GM23338 (cell line): Measurements from ENCODE around the gene RAB20.

Source experiments
- CREB1 ChIP-seq: fragments of 250-450 bp; sonication (Bioruptor Pico); IDR thresholded peaks from 2 replicates; pipeline ENCODE4 v1.5.0; 2020; ENCODE audit warnings: low read depth, mild to moderate bottlenecking, moderate library complexity
- EZH2 ChIP-seq: fragments of 200-600 bp; sonication (generic); IDR thresholded peaks from one replicate; pipeline ENCODE4 v1.8.0; 2017; ENCODE audit warnings: antibody characterized with exemption, mild to moderate bottlenecking, low read depth; ENCODE audit not compliant: unreplicated experiment
- EZH2phosphoT487 ChIP-seq: fragments of 200-600 bp; sonication (generic); IDR thresholded peaks from one replicate; pipeline ENCODE4 v1.8.1; 2018; ENCODE audit warnings: antibody characterized with exemption; ENCODE audit not compliant: unreplicated experiment
- JUNB ChIP-seq: IDR thresholded peaks from one replicate; pipeline ENCODE4 v1.6.1; 2016; ENCODE audit warnings: antibody characterized with exemption; ENCODE audit not compliant: unreplicated experiment
- NANOG ChIP-seq: IDR thresholded peaks from 2 replicates; pipeline ENCODE4 v1.6.1; 2016; ENCODE audit warnings: antibody characterized with exemption, borderline replicate concordance
- POLR2AphosphoS5 ChIP-seq: IDR thresholded peaks from 2 replicates; pipeline ENCODE4 v1.6.1; 2016; ENCODE audit warnings: antibody characterized with exemption, low read depth
- STAT1 ChIP-seq: IDR thresholded peaks from one replicate; pipeline ENCODE4 v1.6.1; 2016; ENCODE audit warnings: antibody characterized with exemption; ENCODE audit not compliant: unreplicated experiment
- ZNF114 ChIP-seq: fragments of 250-450 bp; sonication (Bioruptor Pico); IDR thresholded peaks from 2 replicates; pipeline ENCODE4 v1.5.0; 2020; ENCODE audit warnings: mild to moderate bottlenecking, moderate library complexity
- ZNF331 ChIP-seq: fragments of 250-450 bp; sonication (Bioruptor Pico); IDR thresholded peaks from 2 replicates; pipeline ENCODE4 v1.5.0; 2020; ENCODE audit warnings: low read depth, mild to moderate bottlenecking, moderate library complexity
- TF ChIP-seq, protein P1 (sequence below), 2 experiments: fragments of 200-600 bp in 1 of 2; sonication (generic) in 1 of 2; conservative IDR thresholded peaks; 2 replicates each; pipeline versions ENCODE4 v1.5.1 to v1.6.1; 2016 to 2017; ENCODE audit warnings: antibody characterized with exemption in 2 of 2, low read depth in 2 of 2, mild to moderate bottlenecking in 2 of 2, moderate library complexity in 1 of 2
- TF ChIP-seq, protein P2 (sequence below): IDR thresholded peaks from one replicate; pipeline ENCODE4 v1.6.1; 2018; ENCODE audit warnings: antibody characterized with exemption; ENCODE audit not compliant: unreplicated experiment
- TF ChIP-seq, protein P3 (sequence below): IDR thresholded peaks from 2 replicates; pipeline ENCODE4 v1.6.1; 2016; ENCODE audit warnings: antibody characterized with exemption
- TF ChIP-seq, protein P4 (sequence below): fragments of 250-450 bp; sonication (Bioruptor Pico); IDR thresholded peaks from 2 replicates; pipeline ENCODE4 v1.5.0; 2020; ENCODE audit warnings: mild to moderate bottlenecking, moderate library complexity

DNA sequence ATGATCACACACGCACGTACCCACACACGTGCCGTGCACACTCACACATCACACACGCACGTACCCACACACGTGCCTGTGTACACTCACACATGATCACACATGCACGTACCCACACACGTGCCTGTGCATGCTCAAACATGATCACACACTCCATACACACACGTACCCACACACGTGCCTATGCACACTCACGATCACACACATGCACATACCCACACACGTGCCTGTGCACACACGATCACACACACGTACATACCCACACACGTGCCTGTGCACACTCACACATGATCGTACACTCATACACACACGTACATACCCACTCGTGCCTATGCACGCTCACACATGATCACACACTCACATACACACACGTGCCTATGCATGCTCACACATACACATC lies 86.8 kb downstream of the RAB20 start:
- TF ChIP-seq POLR2AphosphoS5 (no peak), EZH2 (no peak), ZNF331 (no peak), CREB1 (CRISPR knock-in tag) (no peak), NANOG (no peak), EZH2phosphoT487 (no peak), JUNB (no peak), ZNF114 (CRISPR knock-in tag) (no peak), STAT1 (no peak)
- TF ChIP-seq, protein P1, sequence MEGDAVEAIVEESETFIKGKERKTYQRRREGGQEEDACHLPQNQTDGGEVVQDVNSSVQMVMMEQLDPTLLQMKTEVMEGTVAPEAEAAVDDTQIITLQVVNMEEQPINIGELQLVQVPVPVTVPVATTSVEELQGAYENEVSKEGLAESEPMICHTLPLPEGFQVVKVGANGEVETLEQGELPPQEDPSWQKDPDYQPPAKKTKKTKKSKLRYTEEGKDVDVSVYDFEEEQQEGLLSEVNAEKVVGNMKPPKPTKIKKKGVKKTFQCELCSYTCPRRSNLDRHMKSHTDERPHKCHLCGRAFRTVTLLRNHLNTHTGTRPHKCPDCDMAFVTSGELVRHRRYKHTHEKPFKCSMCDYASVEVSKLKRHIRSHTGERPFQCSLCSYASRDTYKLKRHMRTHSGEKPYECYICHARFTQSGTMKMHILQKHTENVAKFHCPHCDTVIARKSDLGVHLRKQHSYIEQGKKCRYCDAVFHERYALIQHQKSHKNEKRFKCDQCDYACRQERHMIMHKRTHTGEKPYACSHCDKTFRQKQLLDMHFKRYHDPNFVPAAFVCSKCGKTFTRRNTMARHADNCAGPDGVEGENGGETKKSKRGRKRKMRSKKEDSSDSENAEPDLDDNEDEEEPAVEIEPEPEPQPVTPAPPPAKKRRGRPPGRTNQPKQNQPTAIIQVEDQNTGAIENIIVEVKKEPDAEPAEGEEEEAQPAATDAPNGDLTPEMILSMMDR (conservative IDR thresholded peaks at IDR 0.05; ENCODE audit: low read depth in 2 of 2), result no peak
- TF ChIP-seq, protein P2, sequence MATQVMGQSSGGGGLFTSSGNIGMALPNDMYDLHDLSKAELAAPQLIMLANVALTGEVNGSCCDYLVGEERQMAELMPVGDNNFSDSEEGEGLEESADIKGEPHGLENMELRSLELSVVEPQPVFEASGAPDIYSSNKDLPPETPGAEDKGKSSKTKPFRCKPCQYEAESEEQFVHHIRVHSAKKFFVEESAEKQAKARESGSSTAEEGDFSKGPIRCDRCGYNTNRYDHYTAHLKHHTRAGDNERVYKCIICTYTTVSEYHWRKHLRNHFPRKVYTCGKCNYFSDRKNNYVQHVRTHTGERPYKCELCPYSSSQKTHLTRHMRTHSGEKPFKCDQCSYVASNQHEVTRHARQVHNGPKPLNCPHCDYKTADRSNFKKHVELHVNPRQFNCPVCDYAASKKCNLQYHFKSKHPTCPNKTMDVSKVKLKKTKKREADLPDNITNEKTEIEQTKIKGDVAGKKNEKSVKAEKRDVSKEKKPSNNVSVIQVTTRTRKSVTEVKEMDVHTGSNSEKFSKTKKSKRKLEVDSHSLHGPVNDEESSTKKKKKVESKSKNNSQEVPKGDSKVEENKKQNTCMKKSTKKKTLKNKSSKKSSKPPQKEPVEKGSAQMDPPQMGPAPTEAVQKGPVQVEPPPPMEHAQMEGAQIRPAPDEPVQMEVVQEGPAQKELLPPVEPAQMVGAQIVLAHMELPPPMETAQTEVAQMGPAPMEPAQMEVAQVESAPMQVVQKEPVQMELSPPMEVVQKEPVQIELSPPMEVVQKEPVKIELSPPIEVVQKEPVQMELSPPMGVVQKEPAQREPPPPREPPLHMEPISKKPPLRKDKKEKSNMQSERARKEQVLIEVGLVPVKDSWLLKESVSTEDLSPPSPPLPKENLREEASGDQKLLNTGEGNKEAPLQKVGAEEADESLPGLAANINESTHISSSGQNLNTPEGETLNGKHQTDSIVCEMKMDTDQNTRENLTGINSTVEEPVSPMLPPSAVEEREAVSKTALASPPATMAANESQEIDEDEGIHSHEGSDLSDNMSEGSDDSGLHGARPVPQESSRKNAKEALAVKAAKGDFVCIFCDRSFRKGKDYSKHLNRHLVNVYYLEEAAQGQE, result no peak
- TF ChIP-seq, protein P3, sequence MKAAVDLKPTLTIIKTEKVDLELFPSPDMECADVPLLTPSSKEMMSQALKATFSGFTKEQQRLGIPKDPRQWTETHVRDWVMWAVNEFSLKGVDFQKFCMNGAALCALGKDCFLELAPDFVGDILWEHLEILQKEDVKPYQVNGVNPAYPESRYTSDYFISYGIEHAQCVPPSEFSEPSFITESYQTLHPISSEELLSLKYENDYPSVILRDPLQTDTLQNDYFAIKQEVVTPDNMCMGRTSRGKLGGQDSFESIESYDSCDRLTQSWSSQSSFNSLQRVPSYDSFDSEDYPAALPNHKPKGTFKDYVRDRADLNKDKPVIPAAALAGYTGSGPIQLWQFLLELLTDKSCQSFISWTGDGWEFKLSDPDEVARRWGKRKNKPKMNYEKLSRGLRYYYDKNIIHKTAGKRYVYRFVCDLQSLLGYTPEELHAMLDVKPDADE, result no peak
- TF ChIP-seq, protein P4, sequence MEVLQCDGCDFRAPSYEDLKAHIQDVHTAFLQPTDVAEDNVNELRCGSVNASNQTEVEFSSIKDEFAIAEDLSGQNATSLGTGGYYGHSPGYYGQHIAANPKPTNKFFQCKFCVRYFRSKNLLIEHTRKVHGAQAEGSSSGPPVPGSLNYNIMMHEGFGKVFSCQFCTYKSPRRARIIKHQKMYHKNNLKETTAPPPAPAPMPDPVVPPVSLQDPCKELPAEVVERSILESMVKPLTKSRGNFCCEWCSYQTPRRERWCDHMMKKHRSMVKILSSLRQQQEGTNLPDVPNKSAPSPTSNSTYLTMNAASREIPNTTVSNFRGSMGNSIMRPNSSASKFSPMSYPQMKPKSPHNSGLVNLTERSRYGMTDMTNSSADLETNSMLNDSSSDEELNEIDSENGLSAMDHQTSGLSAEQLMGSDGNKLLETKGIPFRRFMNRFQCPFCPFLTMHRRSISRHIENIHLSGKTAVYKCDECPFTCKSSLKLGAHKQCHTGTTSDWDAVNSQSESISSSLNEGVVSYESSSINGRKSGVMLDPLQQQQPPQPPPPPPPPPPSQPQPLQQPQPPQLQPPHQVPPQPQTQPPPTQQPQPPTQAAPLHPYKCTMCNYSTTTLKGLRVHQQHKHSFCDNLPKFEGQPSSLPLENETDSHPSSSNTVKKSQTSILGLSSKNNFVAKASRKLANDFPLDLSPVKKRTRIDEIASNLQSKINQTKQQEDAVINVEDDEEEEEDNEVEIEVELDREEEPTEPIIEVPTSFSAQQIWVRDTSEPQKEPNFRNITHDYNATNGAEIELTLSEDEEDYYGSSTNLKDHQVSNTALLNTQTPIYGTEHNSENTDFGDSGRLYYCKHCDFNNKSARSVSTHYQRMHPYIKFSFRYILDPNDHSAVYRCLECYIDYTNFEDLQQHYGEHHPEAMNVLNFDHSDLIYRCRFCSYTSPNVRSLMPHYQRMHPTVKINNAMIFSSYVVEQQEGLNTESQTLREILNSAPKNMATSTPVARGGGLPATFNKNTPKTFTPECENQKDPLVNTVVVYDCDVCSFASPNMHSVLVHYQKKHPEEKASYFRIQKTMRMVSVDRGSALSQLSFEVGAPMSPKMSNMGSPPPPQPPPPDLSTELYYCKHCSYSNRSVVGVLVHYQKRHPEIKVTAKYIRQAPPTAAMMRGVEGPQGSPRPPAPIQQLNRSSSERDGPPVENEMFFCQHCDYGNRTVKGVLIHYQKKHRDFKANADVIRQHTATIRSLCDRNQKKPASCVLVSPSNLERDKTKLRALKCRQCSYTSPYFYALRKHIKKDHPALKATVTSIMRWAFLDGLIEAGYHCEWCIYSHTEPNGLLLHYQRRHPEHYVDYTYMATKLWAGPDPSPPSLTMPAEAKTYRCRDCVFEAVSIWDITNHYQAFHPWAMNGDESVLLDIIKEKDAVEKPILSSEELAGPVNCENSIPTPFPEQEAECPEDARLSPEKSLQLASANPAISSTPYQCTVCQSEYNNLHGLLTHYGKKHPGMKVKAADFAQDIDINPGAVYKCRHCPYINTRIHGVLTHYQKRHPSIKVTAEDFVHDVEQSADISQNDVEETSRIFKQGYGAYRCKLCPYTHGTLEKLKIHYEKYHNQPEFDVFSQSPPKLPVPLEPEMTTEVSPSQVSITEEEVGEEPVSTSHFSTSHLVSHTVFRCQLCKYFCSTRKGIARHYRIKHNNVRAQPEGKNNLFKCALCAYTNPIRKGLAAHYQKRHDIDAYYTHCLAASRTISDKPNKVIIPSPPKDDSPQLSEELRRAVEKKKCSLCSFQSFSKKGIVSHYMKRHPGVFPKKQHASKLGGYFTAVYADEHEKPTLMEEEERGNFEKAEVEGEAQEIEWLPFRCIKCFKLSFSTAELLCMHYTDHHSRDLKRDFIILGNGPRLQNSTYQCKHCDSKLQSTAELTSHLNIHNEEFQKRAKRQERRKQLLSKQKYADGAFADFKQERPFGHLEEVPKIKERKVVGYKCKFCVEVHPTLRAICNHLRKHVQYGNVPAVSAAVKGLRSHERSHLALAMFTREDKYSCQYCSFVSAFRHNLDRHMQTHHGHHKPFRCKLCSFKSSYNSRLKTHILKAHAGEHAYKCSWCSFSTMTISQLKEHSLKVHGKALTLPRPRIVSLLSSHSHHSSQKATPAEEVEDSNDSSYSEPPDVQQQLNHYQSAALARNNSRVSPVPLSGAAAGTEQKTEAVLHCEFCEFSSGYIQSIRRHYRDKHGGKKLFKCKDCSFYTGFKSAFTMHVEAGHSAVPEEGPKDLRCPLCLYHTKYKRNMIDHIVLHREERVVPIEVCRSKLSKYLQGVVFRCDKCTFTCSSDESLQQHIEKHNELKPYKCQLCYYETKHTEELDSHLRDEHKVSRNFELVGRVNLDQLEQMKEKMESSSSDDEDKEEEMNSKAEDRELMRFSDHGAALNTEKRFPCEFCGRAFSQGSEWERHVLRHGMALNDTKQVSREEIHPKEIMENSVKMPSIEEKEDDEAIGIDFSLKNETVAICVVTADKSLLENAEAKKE, result no peak
